GM10248 (cell line): ENCODE measurements around the gene TACC2.
"Not testable (repeated sequence)": the region's sequence is repeated elsewhere in the genome, so short reads cannot be mapped to it uniquely, and the experiment has no call there.

Experiments
- CTCF ChIA-PET: fragments of 300-600 bp; sonication (Branson Sonifier 250); formaldehyde crosslinking; extraction: SDS; loops from one replicate; lab custom pipeline; 2021; ENCODE audit warnings: antibody characterized with exemption; lab: Yijun Ruan, JAX
- POLR2A ChIA-PET: fragments of 350-650 bp; sonication (Branson Sonifier 250); formaldehyde crosslinking; extraction: SDS; loops from one replicate; lab custom pipeline; 2020; ENCODE audit warnings: antibody characterized with exemption; lab: Yijun Ruan, JAX
- DNase-seq: peaks from one replicate; pipeline ENCODE4 v3.0.0; 2012; ENCODE audit errors: extremely low spot score
- TF ChIP-seq, protein P1 (sequence below): IDR thresholded peaks from 2 replicates; pipeline ENCODE4 v1.5.1; 2012; ENCODE audit warnings: mild to moderate bottlenecking, low read depth; ENCODE audit errors: extremely low read depth, missing control alignments, control extremely low read depth

Gene TACC2

DNA sequence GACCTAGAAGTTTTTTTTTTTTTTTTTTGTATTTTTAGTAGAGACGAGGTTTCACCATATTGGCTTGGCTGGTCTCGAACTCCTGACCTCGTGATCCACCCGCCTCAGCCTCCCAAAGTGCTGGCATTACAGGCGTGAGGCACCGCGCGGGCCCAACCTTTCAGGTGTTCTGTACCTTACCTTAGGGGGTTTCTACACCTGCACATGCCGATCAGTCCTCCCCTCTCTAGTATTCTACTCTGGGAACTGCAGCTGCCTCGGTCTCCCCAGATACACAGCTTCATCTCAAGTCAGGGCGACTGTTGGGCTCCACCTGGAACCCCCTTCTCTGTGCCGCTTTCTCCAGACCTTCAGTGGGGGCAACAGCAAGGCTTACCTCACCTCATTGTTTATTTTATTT lies 79.9 kb downstream of the TACC2 start:
- TF ChIP-seq, protein P1, sequence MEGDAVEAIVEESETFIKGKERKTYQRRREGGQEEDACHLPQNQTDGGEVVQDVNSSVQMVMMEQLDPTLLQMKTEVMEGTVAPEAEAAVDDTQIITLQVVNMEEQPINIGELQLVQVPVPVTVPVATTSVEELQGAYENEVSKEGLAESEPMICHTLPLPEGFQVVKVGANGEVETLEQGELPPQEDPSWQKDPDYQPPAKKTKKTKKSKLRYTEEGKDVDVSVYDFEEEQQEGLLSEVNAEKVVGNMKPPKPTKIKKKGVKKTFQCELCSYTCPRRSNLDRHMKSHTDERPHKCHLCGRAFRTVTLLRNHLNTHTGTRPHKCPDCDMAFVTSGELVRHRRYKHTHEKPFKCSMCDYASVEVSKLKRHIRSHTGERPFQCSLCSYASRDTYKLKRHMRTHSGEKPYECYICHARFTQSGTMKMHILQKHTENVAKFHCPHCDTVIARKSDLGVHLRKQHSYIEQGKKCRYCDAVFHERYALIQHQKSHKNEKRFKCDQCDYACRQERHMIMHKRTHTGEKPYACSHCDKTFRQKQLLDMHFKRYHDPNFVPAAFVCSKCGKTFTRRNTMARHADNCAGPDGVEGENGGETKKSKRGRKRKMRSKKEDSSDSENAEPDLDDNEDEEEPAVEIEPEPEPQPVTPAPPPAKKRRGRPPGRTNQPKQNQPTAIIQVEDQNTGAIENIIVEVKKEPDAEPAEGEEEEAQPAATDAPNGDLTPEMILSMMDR: no peak
- no peak for DNase-seq
- ChIA-PET CTCF (no interaction called here), POLR2A (no interaction called here)

GRCh38 chr10:122072491-122072890 lies 83.5 kb downstream of the TACC2 start:
- TF ChIP-seq, protein P1: no peak
- ChIA-PET POLR2A (no interaction called here), CTCF (interaction anchor here (1.1 to 1.3 kb wide), 2 partner anchors 10 to 13 kb away, joined by 3 read pairs; no protein-coding TSS in a partner anchor)
- DNase-seq: no peak

DNA sequence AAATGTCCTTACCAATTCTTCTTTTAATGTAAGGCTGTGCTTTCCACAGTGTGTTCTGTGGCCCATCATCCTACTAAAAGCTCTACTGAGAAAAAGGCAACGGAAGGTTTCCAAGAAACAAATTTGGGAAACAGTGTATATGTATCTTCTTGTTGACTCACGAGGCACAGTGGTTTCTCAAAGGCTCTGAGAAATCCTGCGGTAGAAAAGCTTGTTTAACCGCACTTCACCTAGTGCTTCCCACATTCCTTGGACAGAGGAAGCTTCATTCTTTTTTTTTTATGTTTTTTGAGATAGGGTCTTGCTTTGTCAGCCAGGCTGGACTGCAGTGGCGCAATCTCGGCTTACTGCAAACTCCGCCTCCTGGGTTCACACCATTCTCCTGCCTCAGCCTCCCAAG lies 84.5 kb downstream of the TACC2 start:
- ChIA-PET POLR2A (no interaction called here), CTCF (interaction anchor here (1.1 to 1.3 kb wide), 2 partner anchors 11 to 12 kb away, joined by 3 read pairs; no protein-coding TSS in a partner anchor)
- TF ChIP-seq, protein P1: no peak
- DNase-seq: no peak

- TF ChIP-seq, protein P1: no peak
- no peak for DNase-seq
- ChIA-PET CTCF (no interaction called here), POLR2A (no interaction called here)
These were observed 86.2 kb downstream of the TACC2 start for GRCh38 chr10:122075171-122075570.

GRCh38 chr10:122075876-122076275 lies 86.9 kb downstream of the TACC2 start:
- CTCF ChIA-PET, POLR2A ChIA-PET: not testable (repeated sequence)

DNA sequence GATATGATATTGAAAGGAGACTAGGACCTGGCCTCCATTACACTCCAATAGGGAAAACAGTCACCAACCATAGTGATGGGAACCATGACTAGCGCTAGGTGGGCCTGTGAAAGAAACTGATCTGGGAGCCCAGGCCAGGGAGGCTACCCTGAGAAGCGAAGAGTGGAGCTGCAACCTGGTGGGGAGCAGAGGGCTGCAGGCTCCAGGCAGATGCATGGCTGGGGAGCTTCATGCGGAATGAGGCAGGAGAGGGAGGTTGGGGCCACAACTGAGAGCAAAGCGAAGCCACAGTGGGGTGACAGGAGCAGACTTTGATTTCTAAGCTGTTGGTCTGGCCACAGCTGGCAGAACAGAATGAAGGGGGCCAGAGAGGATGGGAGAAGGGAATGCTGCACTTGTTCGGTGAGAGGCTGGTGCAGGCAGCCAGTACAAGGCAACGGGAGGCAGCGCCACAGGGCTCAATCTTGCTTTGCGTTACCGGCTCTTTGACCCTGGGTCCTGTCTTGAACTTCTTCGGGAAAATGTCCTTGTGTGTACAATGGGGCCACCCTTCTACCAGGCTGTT lies 88.4 kb downstream of the TACC2 start:
- TF ChIP-seq, protein P1: no peak
- ChIA-PET CTCF (no interaction called here), POLR2A (no interaction called here)
- DNase-seq: no peak

More at GRCh38 chr10:122075876-122076275, 86.9 kb downstream of the TACC2 start:
- not testable (repeated sequence) for DNase-seq

DNA sequence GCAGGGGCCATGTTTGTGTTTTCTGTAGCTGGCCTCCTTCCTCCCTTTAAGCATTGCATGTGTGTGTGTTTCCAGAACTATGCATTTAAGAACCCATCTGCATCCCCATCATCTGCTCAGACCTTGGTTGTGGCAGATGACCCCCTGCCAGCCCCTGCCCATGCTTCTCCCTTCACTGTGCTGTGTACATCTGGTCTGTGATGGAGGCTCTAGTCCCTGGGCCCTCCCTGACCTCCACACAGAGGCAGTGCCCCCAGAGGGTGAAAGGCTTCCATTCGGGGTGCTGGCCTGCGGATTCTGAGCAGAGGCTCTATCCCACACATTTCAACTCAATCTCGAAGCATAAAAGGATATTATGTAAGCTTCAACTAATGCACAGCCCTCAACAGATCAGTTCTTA lies 89.4 kb downstream of the TACC2 start:
- no peak for DNase-seq
- TF ChIP-seq, protein P1: no peak
- ChIA-PET CTCF (interaction anchor here (0.8 kb wide), 1 partner anchor 9 kb away, joined by 3 read pairs; no protein-coding TSS in a partner anchor), POLR2A (no interaction called here)
